SW480 (cell line): Measurements from ENCODE around the gene SGCA.
A peak's percentile ranks its signal among the peaks of the same experiment; 100 is the strongest.

ENCODE experiments used
- DNase-seq: peaks from one replicate; pipeline ENCODE4 v3.0.0-alpha.2; 2016; ENCODE audit warnings: low spot score

SGCA gene

GRCh38 chr17:50209472-50210239, 43.9 kb downstream of the SGCA start:
- peak; percentile 69 for DNase-seq

GRCh38 chr17:50210240-50211225, 44.7 kb downstream of the SGCA start:
- DNase-seq, result peak; percentile 78

- no peak for DNase-seq
Measured at GRCh38 chr17:50211249-50212120, 45.7 kb downstream of the SGCA start.

- DNase-seq, result no peak
Measured at GRCh38 chr17:50212121-50212843, 46.5 kb downstream of the SGCA start.

GRCh38 chr17:50213026-50214022, 47.5 kb downstream of the SGCA start:
- no peak for DNase-seq

- no peak for DNase-seq
Measured at GRCh38 chr17:50214976-50215760, 49.4 kb downstream of the SGCA start.

- DNase-seq, result no peak
Measured at GRCh38 chr17:50217591-50217990, 51.8 kb downstream of the SGCA start.

GRCh38 chr17:50218071-50218759, 52.4 kb downstream of the SGCA start:
- no peak for DNase-seq

- peak; percentile 36 for DNase-seq
Measured at GRCh38 chr17:50218771-50219315, 53.0 kb downstream of the SGCA start.

GRCh38 chr17:50219342-50219741, 53.5 kb downstream of the SGCA start:
- peak; percentile 57 for DNase-seq

- DNase-seq, result no peak
Measured at GRCh38 chr17:50219939-50220465, 54.2 kb downstream of the SGCA start.

GRCh38 chr17:50220811-50221210, 55.0 kb downstream of the SGCA start:
- no peak for DNase-seq

- DNase-seq, result no peak
Measured at GRCh38 chr17:50221266-50221863, 55.6 kb downstream of the SGCA start.

- DNase-seq, result no peak
Measured at GRCh38 chr17:50221864-50222545, 56.2 kb downstream of the SGCA start.

GRCh38 chr17:50222922-50223321, 57.1 kb downstream of the SGCA start:
- DNase-seq, result no peak
